Gastroesophageal sphincter (tissue), 3 donors: ENCODE results near the gene SIX2.

Experiments
- CTCF ChIP-seq, 4 experiments: fragments of 200-600 bp in 2 of 4; fragments of 450-650 bp in 2 of 4; sonication (generic) in 1 of 4; IDR thresholded peaks; one replicate each; pipeline ENCODE4 v1.5.1; 2017 to 2019; ENCODE audit warnings: antibody characterized with exemption in 4 of 4, mild to moderate bottlenecking in 2 of 4, moderate library complexity in 2 of 4
- EP300 ChIP-seq: sonication (generic); formaldehyde crosslinking; IDR thresholded peaks from one replicate; pipeline ENCODE4 v1.6.1; 2017; ENCODE audit warnings: antibody characterized with exemption, mild to moderate bottlenecking
- POLR2A ChIP-seq, 2 donors: fragments of 450-650 bp; IDR thresholded peaks; one replicate each; pipeline ENCODE4 v1.6.1; 2017; ENCODE audit warnings: antibody characterized with exemption in 2 of 2, mild to moderate bottlenecking in 2 of 2, moderate library complexity in 1 of 2
- POLR2AphosphoS5 ChIP-seq: sonication (generic); formaldehyde crosslinking; IDR thresholded peaks from one replicate; pipeline ENCODE4 v1.6.1; 2017; ENCODE audit warnings: antibody characterized with exemption

GRCh38 chr2:45014831-45015230 lies 5.6 kb upstream of the SIX2 start:
- TF ChIP-seq POLR2A (IDR thresholded peaks at IDR 0.05), result no peak
- no peak for TF ChIP-seq CTCF (IDR thresholded peaks at IDR 0.05)
- no peak for TF ChIP-seq EP300
- no peak for TF ChIP-seq POLR2AphosphoS5
